K562 (cell line): ENCODE results near the gene LGALS16. TPM values are rescaled to one million over a fixed set of nuclear protein-coding genes. Genes with fewer than 3 reads are reported as not detected.
"Not testable (repeated sequence)": the region's sequence is repeated elsewhere in the genome, so short reads cannot be mapped to it uniquely, and the experiment has no call there.

Experiments
- ATAC-seq: fragments of 200-7000 bp; cut with Tn5 transposase; 3 replicates; pipeline ENCODE4 v1.9.1; 2020; ENCODE audit warnings: moderate library complexity
- BruUV-seq: library from RNA; stranded (reverse); fragments of 400-500 nt; replicated peaks from 2 replicates; lab custom pipeline; 2021; lab: Mats Ljungman, UMichigan
- CTCF ChIA-PET: fragments of 300-600 bp; formaldehyde crosslinking; extraction: SDS; loops from one replicate; lab custom pipeline; 2021; ENCODE audit warnings: low intra/inter-chr PET ratio; lab: Yijun Ruan, JAX
- POLR2A ChIA-PET: fragments of 300-600, 350-650 bp; sonication (Branson Sonifier 250); formaldehyde crosslinking; extraction: SDS; loops from one replicate; lab custom pipeline; 2021; ENCODE audit warnings: antibody characterized with exemption, inconsistent platforms; lab: Yijun Ruan, JAX
- DNase-seq, 4 experiments: peaks; one replicate each; pipeline versions ENCODE4 v3.0.0 to v3.0.0-alpha.2; 2011 to 2018; ENCODE audit warnings: low spot score in 3 of 4, mixed read lengths in 3 of 4; ENCODE audit errors: extremely low read depth in 1 of 4
- FAIRE-seq: peaks from 2 replicates; lab custom pipeline; 2011; peaks lifted over from hg19 to GRCh38; lab: Jason Lieb, UNC
- H2AFZ ChIP-seq: 2 replicates; pipeline ENCODE4 v1.6.0; 2011; ENCODE audit warnings: low read depth, low read length, control low read depth, inconsistent platforms
- H3K27ac ChIP-seq: fragments of 200-600 bp; 3 replicates; pipeline ENCODE4 v1.8.0; 2011; ENCODE audit warnings: low read depth, mild to moderate bottlenecking, control low read depth, inconsistent platforms, low read length, moderate library complexity, mixed read lengths; ENCODE audit errors: extremely low read depth
- H3K27me3 ChIP-seq, 2 experiments: fragments of 300-600 bp in 1 of 2; 2 replicates in 1 of 2; 3 replicates in 1 of 2; pipeline versions ENCODE4 v1.6.0 to v1.8.0; 2011; ENCODE audit warnings: inconsistent platforms in 2 of 2, low read length in 2 of 2, mild to moderate bottlenecking in 1 of 2, mixed read lengths in 1 of 2, moderate library complexity in 1 of 2; ENCODE audit not compliant: control insufficient read depth in 2 of 2, insufficient read depth in 2 of 2
- H3K36me3 ChIP-seq: fragments of 300-600 bp; 3 replicates; pipeline ENCODE4 v1.8.0; 2011; ENCODE audit warnings: mild to moderate bottlenecking, low read length, inconsistent platforms; ENCODE audit not compliant: control insufficient read depth, insufficient read depth
- H3K4me1 ChIP-seq, 2 experiments: fragments of 200-600 bp in 1 of 2; replicated peaks in 1 of 2; 2 replicates in 1 of 2; 3 replicates in 1 of 2; pipeline versions ENCODE4 v1.5.1 to v1.8.0; 2011; ENCODE audit warnings: inconsistent platforms in 2 of 2, low read length in 2 of 2, mild to moderate bottlenecking in 1 of 2, mixed read lengths in 1 of 2, moderate library complexity in 1 of 2; ENCODE audit not compliant: control insufficient read depth in 2 of 2, insufficient read depth in 2 of 2
- H3K4me2 ChIP-seq: 2 replicates; pipeline ENCODE4 v1.6.1; 2011; ENCODE audit warnings: low read length, control low read depth, inconsistent platforms, mixed read lengths; ENCODE audit not compliant: insufficient read depth
- H3K4me3 ChIP-seq: fragments of 200-600 bp; sonication (generic), shearing (Covaris generic); 2 replicates; pipeline ENCODE4 v1.5.1; 2016; ENCODE audit warnings: control low read depth, inconsistent platforms
- H3K79me2 ChIP-seq: fragments of 200-600 bp; 3 replicates; pipeline ENCODE4 v1.8.0; 2011; ENCODE audit warnings: low read length, inconsistent platforms; ENCODE audit not compliant: control insufficient read depth, insufficient read depth
- H3K9ac ChIP-seq, 2 experiments: 2 replicates each; pipeline versions ENCODE4 v1.6.0 to v1.6.1; 2011; ENCODE audit warnings: low read depth in 2 of 2, low read length in 2 of 2, control low read depth in 1 of 2, inconsistent platforms in 1 of 2, mild to moderate bottlenecking in 1 of 2, mixed read lengths in 1 of 2; ENCODE audit not compliant: insufficient read depth in 1 of 2
- H3K9me1 ChIP-seq: one replicate; pipeline ENCODE4 v1.6.0; 2011; ENCODE audit warnings: inconsistent platforms, mild to moderate bottlenecking, low read length, moderate library complexity; ENCODE audit not compliant: control insufficient read depth, insufficient read depth
- H3K9me3 ChIP-seq: replicated peaks from 2 replicates; pipeline ENCODE4 v1.5.1; 2011; ENCODE audit warnings: low read depth, low read length, inconsistent platforms; ENCODE audit not compliant: control insufficient read depth, insufficient read depth
- H4K20me1 ChIP-seq: replicated peaks from 2 replicates; pipeline ENCODE4 v1.6.1; 2011; ENCODE audit warnings: low read length, inconsistent platforms, mixed read lengths; ENCODE audit not compliant: control insufficient read depth, insufficient read depth
- E2F1 ChIP-seq: sonication (generic); formaldehyde crosslinking; IDR thresholded peaks from 2 replicates; pipeline ENCODE4 v1.8.1; 2023; ENCODE audit warnings: mild to moderate bottlenecking, missing genetic modification reagents, moderate library complexity
- HOMEZ ChIP-seq: fragments of 250-450 bp; sonication (Bioruptor Pico); IDR thresholded peaks from 2 replicates; pipeline ENCODE4 v1.4.0; 2020; ENCODE audit warnings: mild to moderate bottlenecking, moderate library complexity
- WGBS: fragments of 100-300 bp; shearing (Covaris generic); methylation state at CpG from one replicate; pipeline ENCODE4 v1.1.6; 2016; ENCODE audit warnings: low coverage, mixed read lengths; ENCODE audit not compliant: insufficient coverage; ENCODE audit errors: missing lambda C conversion rate; 5-methylcytosine and 5-hydroxymethylcytosine counted together
- in situ Hi-C: fragments of 300-500 bp; cut with MboI; formaldehyde crosslinking; loops from 4 replicates; pipeline ENCODE4 v1.15.0; 2018; ENCODE audit warnings: inconsistent platforms, mixed read lengths
- intact Hi-C: fragments of 100-400 bp; cut with micrococcal nuclease; formaldehyde crosslinking; loops from 2 replicates; pipeline ENCODE4 v1.14.2; 2022
- polyA plus RNA-seq, 8 experiments: library from polyadenylated mRNA; depleted of rRNA in 4 of 8; stranded (reverse) in 5 of 8; unstranded in 3 of 8; fragments of >200 nt; fragmentation: Nextera tagmentation in 2 of 8; fragmentation: Illumina TruSeq in 1 of 8; extraction: Ambion mirVana in 2 of 8; extraction: Trizol in 1 of 8; gene quantifications; 2 replicates each; pipeline versions ENCODE4 v1.2.1 to v1.2.3, GENCODE V29; 2011 to 2014; ENCODE audit warnings: inconsistent platforms in 1 of 8, missing spikeins in 1 of 8
- total RNA-seq, 7 experiments: library from RNA; depleted of rRNA in 6 of 7; stranded (reverse); fragments of >200 nt in 6 of 7; fragmentation: Illumina TruSeq in 2 of 7; extraction: Trizol in 2 of 7; gene quantifications; 2 replicates each; pipeline versions ENCODE4 v1.2.1 to v1.2.3, GENCODE V29; 2011 to 2021; ENCODE audit warnings: low replicate concordance in 1 of 7
- TF ChIP-seq, protein P1 (sequence below): sonication (generic); formaldehyde crosslinking; IDR thresholded peaks from 2 replicates; pipeline ENCODE4 v1.8.1; 2023; ENCODE audit warnings: mild to moderate bottlenecking, missing genetic modification reagents

The LGALS16 gene
- total and polyA plus RNA-seq, 9 of the 15 experiments (the other 6 are each of a cell fraction or from before 2014, with no cell fraction given) = not detected

- ChIA-PET POLR2A (no interaction called here), CTCF (no interaction called here)
- TF ChIP-seq, protein P1, sequence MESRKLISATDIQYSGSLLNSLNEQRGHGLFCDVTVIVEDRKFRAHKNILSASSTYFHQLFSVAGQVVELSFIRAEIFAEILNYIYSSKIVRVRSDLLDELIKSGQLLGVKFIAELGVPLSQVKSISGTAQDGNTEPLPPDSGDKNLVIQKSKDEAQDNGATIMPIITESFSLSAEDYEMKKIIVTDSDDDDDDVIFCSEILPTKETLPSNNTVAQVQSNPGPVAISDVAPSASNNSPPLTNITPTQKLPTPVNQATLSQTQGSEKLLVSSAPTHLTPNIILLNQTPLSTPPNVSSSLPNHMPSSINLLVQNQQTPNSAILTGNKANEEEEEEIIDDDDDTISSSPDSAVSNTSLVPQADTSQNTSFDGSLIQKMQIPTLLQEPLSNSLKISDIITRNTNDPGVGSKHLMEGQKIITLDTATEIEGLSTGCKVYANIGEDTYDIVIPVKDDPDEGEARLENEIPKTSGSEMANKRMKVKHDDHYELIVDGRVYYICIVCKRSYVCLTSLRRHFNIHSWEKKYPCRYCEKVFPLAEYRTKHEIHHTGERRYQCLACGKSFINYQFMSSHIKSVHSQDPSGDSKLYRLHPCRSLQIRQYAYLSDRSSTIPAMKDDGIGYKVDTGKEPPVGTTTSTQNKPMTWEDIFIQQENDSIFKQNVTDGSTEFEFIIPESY (CRISPR knock-in tag) = no peak
- no peak for TF ChIP-seq E2F1 (CRISPR knock-in tag)
- no peak for TF ChIP-seq HOMEZ (CRISPR knock-in tag)
- no peak overlapping the region for H3K4me2 ChIP-seq
- no peak for FAIRE-seq
- no peak overlapping the region for H3K9ac ChIP-seq
- H4K20me1 ChIP-seq = no peaks in the 10 kb centered on the region
- intact Hi-C loops (no loop called here), in situ Hi-C loops (no loop called here)
- no peaks in the 10 kb centered on the region for H3K9me1 ChIP-seq
- no peak for DNase-seq
- WGBS = 0% methylated on average over 3 of the region's 3 CpGs
- H3K9me3 ChIP-seq = no peaks in the 10 kb centered on the region
- H3K36me3 ChIP-seq = no peaks in the 10 kb centered on the region
- BruUV-seq = no TSS peak
- H3K27ac ChIP-seq = no peak overlapping the region
- no peak overlapping the region for H2AFZ ChIP-seq
- no peak overlapping the region for H3K4me3 ChIP-seq
- H3K27me3 ChIP-seq = peaks cover 3 to 6% of the 10 kb centered on the region in 2 experiments; a peak in 3 of 5 replicates
- no peak for ATAC-seq
- no peaks in the 10 kb centered on the region for H3K79me2 ChIP-seq
- no peaks in the 10 kb centered on the region for H3K4me1 ChIP-seq
Observed at GRCh38 chr19:39686739-39687138, 31.0 kb downstream of the LGALS16 start.

DNA sequence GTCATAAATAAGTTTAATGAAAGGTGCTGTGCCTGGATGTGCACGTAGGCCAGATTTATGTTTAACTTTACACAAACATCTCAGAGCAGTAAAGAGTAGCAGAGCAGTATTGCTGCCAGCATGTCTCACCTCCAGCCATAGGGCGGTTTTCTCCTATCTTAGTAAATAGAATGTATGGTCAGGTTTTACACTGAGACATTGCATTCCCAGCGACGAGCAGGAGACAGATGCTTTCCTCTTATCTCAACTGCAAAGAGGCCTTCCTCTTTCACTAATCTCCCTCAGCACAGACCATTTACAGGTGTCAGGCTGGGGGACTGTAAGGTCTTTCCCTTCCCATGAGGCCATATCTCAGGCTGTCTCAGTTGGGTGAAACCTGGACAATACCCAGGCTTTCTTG is 32.9 kb downstream of the LGALS16 start:
- 0% methylated on average over 4 of the region's 4 CpGs for whole genome bisulfite sequencing
- H3K27me3 ChIP-seq, POLR2A ChIA-PET, CTCF ChIA-PET, H2AFZ ChIP-seq, H3K9ac ChIP-seq, H3K79me2 ChIP-seq, ATAC-seq, H3K4me3 ChIP-seq, H3K4me1 ChIP-seq, H4K20me1 ChIP-seq, H3K27ac ChIP-seq, H3K4me2 ChIP-seq, H3K9me1 ChIP-seq, H3K9me3 ChIP-seq, in situ Hi-C loops, FAIRE-seq, BruUV-seq, H3K36me3 ChIP-seq, DNase-seq, intact Hi-C loops: not testable (repeated sequence)
